Activated CD4-positive, alpha-beta T cell treated with anti-CD3 and anti-CD28 coated beads for 36 hours (primary cell): ENCODE measurements around the gene UGGT1. TPM values are rescaled to one million over a fixed set of nuclear protein-coding genes. Genes with fewer than 3 reads are reported as not detected.

ENCODE experiments used
- ATAC-seq: fragments of 200-7000 bp; cut with Tn5 transposase; one replicate; pipeline ENCODE4 v1.10.0; 2021; ENCODE audit warnings: mild to moderate bottlenecking, moderate library complexity
- CTCF ChIA-PET: fragments of 350-600 bp; sonication (Branson Sonifier 250); formaldehyde crosslinking; loops from one replicate; lab custom pipeline; 2021; ENCODE audit warnings: antibody characterized with exemption; lab: Charles Lee
- POLR2A ChIA-PET: fragments of 350-600 bp; sonication (Branson Sonifier 250); formaldehyde crosslinking; loops from one replicate; lab custom pipeline; 2021; ENCODE audit warnings: antibody characterized with exemption, inconsistent platforms; lab: Charles Lee
- DNase-seq: peaks from one replicate; pipeline ENCODE4 v3.0.0-alpha.2; 2020
- H3K27ac Mint-ChIP-seq: one replicate; pipeline ENCODE4 v1.8.0; 2021; ENCODE audit warnings: mixed read lengths
- H3K27me3 Mint-ChIP-seq: one replicate; pipeline ENCODE4 v1.8.0; 2021; ENCODE audit warnings: mixed read lengths
- H3K36me3 Mint-ChIP-seq: one replicate; pipeline ENCODE4 v1.8.0; 2021; ENCODE audit warnings: low read depth, mixed read lengths
- H3K4me1 Mint-ChIP-seq: one replicate; pipeline ENCODE4 v1.8.0; 2021; ENCODE audit warnings: mixed read lengths
- H3K4me3 Mint-ChIP-seq: one replicate; pipeline ENCODE4 v1.8.0; 2021; ENCODE audit warnings: mild to moderate bottlenecking, moderate library complexity, mixed read lengths
- H3K9me3 Mint-ChIP-seq: one replicate; pipeline ENCODE4 v1.8.0; 2021; ENCODE audit warnings: low read depth, mixed read lengths
- intact Hi-C, 2 experiments: fragments of 100-400 bp; cut with DNase I in 1 of 2; cut with micrococcal nuclease in 1 of 2; formaldehyde crosslinking; loops; one replicate each; pipeline versions ENCODE4 v1.14.2 to v1.15.1; 2022 to 2024; cut with DNase I, micrococcal nuclease
- total RNA-seq, 2 experiments: library from RNA; stranded (reverse); gene quantifications; one replicate each; pipeline ENCODE4 v1.2.3, GENCODE V29; 2021

The UGGT1 gene
- total RNA-seq, 2 experiments from 2014 or later = 50.0 to 67.2 TPM

DNA sequence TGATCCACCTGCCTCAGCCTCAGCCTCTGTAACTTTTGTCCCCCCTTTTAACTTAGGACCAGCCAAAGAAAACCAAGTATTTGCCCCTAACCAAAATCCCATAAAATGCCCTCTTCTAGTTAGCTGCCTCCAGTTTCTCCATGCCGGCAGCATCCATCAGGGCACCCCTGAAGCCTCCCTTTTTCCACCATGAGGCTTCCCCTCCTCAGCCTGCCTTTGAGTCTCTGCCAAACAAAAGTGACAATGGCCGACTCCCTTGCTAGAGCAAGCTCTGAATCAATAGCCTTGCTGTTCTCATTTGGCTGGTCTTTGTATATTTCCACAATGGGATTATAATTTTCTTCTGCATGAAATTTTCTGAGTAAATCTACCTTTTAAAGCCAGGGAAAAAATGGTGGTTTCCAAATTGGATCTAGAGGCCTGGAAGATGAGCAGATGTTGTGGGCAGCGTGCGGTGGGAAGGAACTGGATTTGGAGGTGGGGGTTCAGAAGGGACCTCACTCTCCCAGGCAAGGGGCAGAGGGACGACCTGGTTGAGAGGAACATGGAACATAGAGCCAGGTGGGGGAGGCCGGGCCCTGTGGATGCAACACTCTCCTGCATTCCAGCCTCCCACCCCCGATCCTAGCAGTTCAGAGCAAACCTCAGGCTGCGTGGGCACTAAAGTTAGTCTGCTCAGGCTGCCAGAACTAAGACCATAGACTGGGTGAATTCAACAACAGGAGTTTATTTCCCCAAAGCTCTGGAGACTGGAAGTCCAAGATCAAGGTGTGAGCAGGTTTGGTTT, 147.1 kb downstream of the UGGT1 start:
- H3K4me3 Mint-ChIP-seq = no peak overlapping the region
- POLR2A ChIA-PET = no interaction called here
- no peak overlapping the region for H3K27ac Mint-ChIP-seq
- no peaks in the 10 kb centered on the region for H3K36me3 Mint-ChIP-seq
- H3K9me3 Mint-ChIP-seq = no peaks in the 10 kb centered on the region
- H3K27me3 Mint-ChIP-seq = no peaks in the 10 kb centered on the region
- peaks cover 2% of the 10 kb centered on the region for H3K4me1 Mint-ChIP-seq
- ATAC-seq = no peak
- DNase-seq = no peak
- CTCF ChIA-PET = interaction anchor here (1.0 kb wide), 1 partner anchor 31 kb away, joined by 3 read pairs; no protein-coding TSS in a partner anchor
- intact Hi-C loops = loop anchor here in 1 of 2 experiments (10.0 kb wide), 1 partner anchor 353 kb away; the partner anchor contains the start of gene AMMECR1L

- DNase-seq (no peak), ATAC-seq (no peak)
- Mint-ChIP-seq H3K36me3 (no peaks in the 10 kb centered on the region), H3K27ac (no peak overlapping the region), H3K9me3 (no peaks in the 10 kb centered on the region), H3K27me3 (no peaks in the 10 kb centered on the region), H3K4me1 (peaks cover 14% of the 10 kb centered on the region), H3K4me3 (no peak overlapping the region)
- ChIA-PET POLR2A (no interaction called here), CTCF (no interaction called here)
- intact Hi-C loops = no loop called here
Measured at GRCh38 chr2:128241896-128242295, 150.9 kb downstream of the UGGT1 start.

Other genes with a start within 250 kb of the UGGT1 start
- 10 to 100 TPM; 72.4 to 73.7 TPM for gene POLR2D, start 233.0 kb upstream of the UGGT1 start, total RNA-seq
- 10 to 100 TPM; 12.8 to 14.2 TPM for gene AMMECR1L, start 205.2 kb upstream of the UGGT1 start, total RNA-seq
- gene SAP130, start 63.1 kb upstream of the UGGT1 start, total RNA-seq = 10 to 100 TPM; 28.2 to 35.8 TPM
- 10 to 100 TPM; 12.8 to 13.8 TPM for gene HS6ST1, start 227.7 kb downstream of the UGGT1 start, total RNA-seq